Heart left ventricle (tissue), 13 donors: Measurements from ENCODE around the gene S100A7A.

ENCODE experiments used
- CTCF ChIP-seq, 12 donors: fragments of 200-600 bp; sonication (generic) in 4 of 12; IDR thresholded peaks; one replicate each; pipeline versions ENCODE4 v1.5.0 to v1.8.0; 2018 to 2022; ENCODE audit warnings: antibody characterized with exemption in 12 of 12, mild to moderate bottlenecking in 5 of 12
- POLR2A ChIP-seq, 2 donors: fragments of 450-650 bp; IDR thresholded peaks; one replicate each; pipeline ENCODE4 v1.6.1; 2017; ENCODE audit warnings: antibody characterized with exemption in 2 of 2, mild to moderate bottlenecking in 2 of 2, moderate library complexity in 2 of 2
- donor health status: ischemic (EF 13 %, LVEDD 7.1; RV severe dilation, severe dysfunction).
- donor health status: DM: no; HTN: yes; CAD: no.
- donor health status: DM: no; HTN: no; CAD: no.
- donor health status: ischemic (EF 25% LVEDD 6.9; RV normal size, moderate dysfunction).
- donor health status: ischemic (EF 25% LVEDD 5.7; RV mildly dilated, moderate dysfunction).
- donor health status: ischemic (EF 35%, LVEDD 5.7; RV mildly dilated, moderate dysfunction).
- donor health status: nonischemic (EF 11% LVEDD 7.7; RV severe dilation, severe dysfunction).
- donor health status: DM: yes; HTN: yes; CAD: no.
- donor health status: PGD.
- donor health status: ischemic (EF 29% LVEDD 5.4; RV normal size, mild dysfunction).
- donor health status: nonischemic (EF 23%, LVEDD 6.1; RV moderate dilation, normal function).

GRCh38 chr1:153404086-153404635 is 12.2 kb upstream of the S100A7A start:
- TF ChIP-seq CTCF (IDR thresholded peaks at IDR 0.05) (no peak), POLR2A (IDR thresholded peaks at IDR 0.05) (no peak)
